Peyer's patch (tissue), 4 donors: Measurements from ENCODE around the gene CACNG8. TPM values are rescaled to one million over a fixed set of nuclear protein-coding genes. Genes with fewer than 3 reads are reported as not detected.

Source experiments
- small RNA-seq, 2 donors: library from RNA; depleted of rRNA; stranded (forward); fragments of <200 nt; gene quantifications; one replicate each; pipeline ENCODE3, GENCODE V24; 2016
- total RNA-seq, 4 donors: library from RNA; depleted of rRNA; stranded (reverse); fragments of >200 nt; gene quantifications; one replicate each; pipeline ENCODE4 v1.1.0, GENCODE V29; 2016

The CACNG8 gene
- total RNA-seq, 4 donors from 2014 or later: not detected

Small RNA genes within 50 kb of the gene (small RNA-seq; reads per million reads assigned to genes)
- 0 reads per million in 2 donors for gene AC012314.20

Other genes with a start within 250 kb of the CACNG8 start
- under 1 TPM in 1 of 4 donors, not detected in 3; 0.67 TPM for gene NLRP12, start 138.6 kb upstream of the CACNG8 start, total RNA-seq
- gene MYADM, start 95.1 kb upstream of the CACNG8 start, total RNA-seq: 10 to 100 TPM; 11.4 to 52.8 (median 32.5) TPM
- 1 to 10 TPM in 1 of 4 donors, under 1 TPM in 1, not detected in 2; 0.47 to 2.5 TPM for gene PRKCG, start 80.7 kb upstream of the CACNG8 start, total RNA-seq
- not detected for gene CACNG7, start 53.7 kb upstream of the CACNG8 start, total RNA-seq
- not detected for gene CACNG6, start 28.7 kb downstream of the CACNG8 start, total RNA-seq
- gene VSTM1, start 101.0 kb downstream of the CACNG8 start, total RNA-seq: not detected
- not detected for gene TARM1, start 118.4 kb downstream of the CACNG8 start, total RNA-seq
- 1 to 10 TPM in 1 of 4 donors, under 1 TPM in 1, not detected in 2; 0.70 to 1.7 TPM for gene OSCAR, start 137.9 kb downstream of the CACNG8 start, total RNA-seq
- 100 to 1,000 TPM in 1 of 4 donors, 10 to 100 TPM in 3; 40.6 to 156 (median 45.7) TPM for gene NDUFA3, start 139.9 kb downstream of the CACNG8 start, total RNA-seq
- gene TFPT, start 152.7 kb downstream of the CACNG8 start, total RNA-seq: 10 to 100 TPM in 2 of 4 donors, 1 to 10 TPM in 2; 9.3 to 15.7 (median 10.6) TPM
- gene PRPF31, start 152.8 kb downstream of the CACNG8 start, total RNA-seq: 10 to 100 TPM; 23.3 to 75.1 (median 41.4) TPM
- 10 to 100 TPM; 26.1 to 99.9 (median 38.9) TPM for gene CNOT3, start 174.8 kb downstream of the CACNG8 start, total RNA-seq
- gene LENG1, start 196.8 kb downstream of the CACNG8 start, total RNA-seq: 10 to 100 TPM in 2 of 4 donors, 1 to 10 TPM in 2; 2.9 to 28.9 (median 6.8) TPM
- 100 to 1,000 TPM in 3 of 4 donors, 10 to 100 TPM in 1; 38.0 to 281 (median 232) TPM for gene TMC4, start 210.2 kb downstream of the CACNG8 start, total RNA-seq
- gene MBOAT7, start 226.6 kb downstream of the CACNG8 start, total RNA-seq: 100 to 1,000 TPM in 3 of 4 donors, 10 to 100 TPM in 1; 85.8 to 370 (median 245) TPM
- gene TSEN34, start 228.4 kb downstream of the CACNG8 start, total RNA-seq: 10 to 100 TPM; 29.7 to 50.4 (median 42.2) TPM
- gene RPS9, start 237.9 kb downstream of the CACNG8 start, total RNA-seq: 1,000 to 10,000 TPM in 2 of 4 donors, 100 to 1,000 TPM in 2; 712 to 1,604 (median 941) TPM